Measurements from ENCODE around the gene HRH2. TPM values are rescaled to one million over a fixed set of nuclear protein-coding genes. Genes with fewer than 3 reads are reported as not detected.

Gene HRH2
- total and polyA plus RNA-seq, 2 donors (not counting 1 experiment from before 2014, with no cell fraction given): 0.46 TPM; not detected in 1

DNA sequence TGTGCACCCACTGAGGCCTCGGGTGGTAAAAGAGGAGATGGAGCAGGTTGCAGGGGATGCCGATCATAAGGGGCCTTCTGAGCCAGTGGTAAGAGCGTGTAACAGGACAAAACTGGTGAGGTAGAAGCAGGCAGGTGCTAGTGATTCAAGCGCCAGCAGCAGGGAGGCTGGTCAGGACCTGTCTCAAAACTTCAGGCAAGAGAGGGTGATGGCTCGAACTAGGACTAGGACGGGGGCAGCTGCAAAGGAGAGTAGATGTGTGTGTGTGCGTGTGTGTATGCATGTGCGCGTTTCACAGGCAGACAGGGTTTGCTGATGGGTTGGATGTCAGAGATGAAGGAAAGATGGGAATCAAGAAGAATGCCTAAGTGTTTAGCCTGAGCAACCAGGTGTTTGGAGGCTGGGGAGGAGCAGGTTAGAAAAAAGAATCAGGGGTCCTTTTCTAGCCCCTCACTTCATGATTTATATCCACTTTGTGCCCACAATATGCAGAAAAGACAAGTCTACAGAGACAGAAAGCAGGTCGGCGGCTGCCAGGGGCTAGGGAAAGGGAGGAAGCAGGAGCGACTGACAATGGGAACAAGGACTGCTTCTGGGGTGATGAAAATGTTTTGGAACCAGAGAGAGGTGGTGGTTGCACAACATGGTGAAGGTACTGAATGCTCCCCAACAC is 15.2 kb downstream of the HRH2 start:
- no peaks in the 10 kb centered on the region for H3K9me3 Mint-ChIP-seq (ENCODE audit: insufficient read depth)
- H3K79me2 ChIP-seq (ENCODE audit: control insufficient read depth, insufficient read depth, low read length): no peaks in the 10 kb centered on the region
- H3K4me2 ChIP-seq (replicated peaks; ENCODE audit: low read depth, low read length, poor library complexity, severe bottlenecking): no peak overlapping the region
- ChIA-PET POLR2A (no interaction called here), CTCF (no interaction called here)
- no peaks in the 10 kb centered on the region for H4K20me1 ChIP-seq (ENCODE audit: control insufficient read depth, insufficient read depth, low read length, poor library complexity, severe bottlenecking)
- no peaks in the 10 kb centered on the region for H3K9me3 ChIP-seq (ENCODE audit: control extremely low read depth in 1 of 3, control insufficient read depth in 2 of 3, insufficient read depth in 1 of 3, low read length in 2 of 3)
- no peaks in the 10 kb centered on the region for H3K4me1 Mint-ChIP-seq
- DNase-seq (no peak), ATAC-seq (ENCODE audit: low read depth) (no peak)
- H3K4me1 ChIP-seq (ENCODE audit: control insufficient read depth in 2 of 2, insufficient read depth in 2 of 2, low read length in 2 of 2): no peaks in the 10 kb centered on the region
- H3K27me3 ChIP-seq (replicated peaks in 1 of 4; ENCODE audit: control extremely low read depth in 1 of 4, control insufficient read depth in 3 of 4, insufficient read depth in 4 of 4, low read length in 3 of 4): no peaks in the 10 kb centered on the region
- no peak overlapping the region for H2AFZ ChIP-seq (ENCODE audit: insufficient read depth, low read depth, low read length, poor library complexity, severe bottlenecking)
- H3K27ac ChIP-seq (ENCODE audit: low read length in 2 of 2): no peak overlapping the region
- H3K9ac ChIP-seq (ENCODE audit: low read length): no peak overlapping the region
- intact Hi-C loops (cut with micrococcal nuclease): no loop called here
- peaks cover 22% of the 10 kb centered on the region for H3K27me3 Mint-ChIP-seq
- no peak for TF ChIP-seq EZH2 (IDR thresholded peaks at IDR 0.05; ENCODE audit: borderline replicate concordance, insufficient read depth, low read depth, low read length, poor library complexity, severe bottlenecking)
- TF ChIP-seq, protein P1, sequence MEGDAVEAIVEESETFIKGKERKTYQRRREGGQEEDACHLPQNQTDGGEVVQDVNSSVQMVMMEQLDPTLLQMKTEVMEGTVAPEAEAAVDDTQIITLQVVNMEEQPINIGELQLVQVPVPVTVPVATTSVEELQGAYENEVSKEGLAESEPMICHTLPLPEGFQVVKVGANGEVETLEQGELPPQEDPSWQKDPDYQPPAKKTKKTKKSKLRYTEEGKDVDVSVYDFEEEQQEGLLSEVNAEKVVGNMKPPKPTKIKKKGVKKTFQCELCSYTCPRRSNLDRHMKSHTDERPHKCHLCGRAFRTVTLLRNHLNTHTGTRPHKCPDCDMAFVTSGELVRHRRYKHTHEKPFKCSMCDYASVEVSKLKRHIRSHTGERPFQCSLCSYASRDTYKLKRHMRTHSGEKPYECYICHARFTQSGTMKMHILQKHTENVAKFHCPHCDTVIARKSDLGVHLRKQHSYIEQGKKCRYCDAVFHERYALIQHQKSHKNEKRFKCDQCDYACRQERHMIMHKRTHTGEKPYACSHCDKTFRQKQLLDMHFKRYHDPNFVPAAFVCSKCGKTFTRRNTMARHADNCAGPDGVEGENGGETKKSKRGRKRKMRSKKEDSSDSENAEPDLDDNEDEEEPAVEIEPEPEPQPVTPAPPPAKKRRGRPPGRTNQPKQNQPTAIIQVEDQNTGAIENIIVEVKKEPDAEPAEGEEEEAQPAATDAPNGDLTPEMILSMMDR (IDR thresholded peaks at IDR 0.05): no peak
- H3K4me3 Mint-ChIP-seq: no peak overlapping the region
- no peaks in the 10 kb centered on the region for H3K36me3 ChIP-seq (replicated peaks in 1 of 2; ENCODE audit: control extremely low read depth in 1 of 2, control insufficient read depth in 1 of 2, extremely low read depth in 1 of 2, insufficient read depth in 2 of 2, low read length in 1 of 2)
- WGBS (ENCODE audit: insufficient coverage): 93% methylated on average over 9 of the region's 12 CpGs
- no peak overlapping the region for H3K4me3 ChIP-seq (ENCODE audit: control extremely low read depth in 1 of 5, extremely low read depth in 1 of 5, insufficient read depth in 1 of 5, low read depth in 2 of 5, low read length in 4 of 5)
- no peak overlapping the region for H3K27ac Mint-ChIP-seq

- 92% methylated on average over 4 of the region's 5 CpGs for WGBS (ENCODE audit: insufficient coverage)
- H3K4me1 Mint-ChIP-seq: no peaks in the 10 kb centered on the region
Observed at GRCh38 chr5:175674731-175675346, 17.0 kb downstream of the HRH2 start.

More at GRCh38 chr5:175674731-175675346, 17.0 kb downstream of the HRH2 start:
- H3K4me2 ChIP-seq (replicated peaks; ENCODE audit: low read depth, low read length, poor library complexity, severe bottlenecking): no peak overlapping the region
- Mint-ChIP-seq H3K4me3 (no peak overlapping the region), H3K27ac (no peak overlapping the region), H3K27me3 (peaks cover 22% of the 10 kb centered on the region), H3K9me3 (ENCODE audit: insufficient read depth) (no peaks in the 10 kb centered on the region)
- no peak overlapping the region for H3K4me3 ChIP-seq (ENCODE audit: control extremely low read depth in 1 of 5, extremely low read depth in 1 of 5, insufficient read depth in 1 of 5, low read depth in 2 of 5, low read length in 4 of 5)
- POLR2A ChIA-PET: no interaction called here
- TF ChIP-seq, protein P1 (IDR thresholded peaks at IDR 0.05): no peak
- TF ChIP-seq EZH2 (IDR thresholded peaks at IDR 0.05; ENCODE audit: borderline replicate concordance, insufficient read depth, low read depth, low read length, poor library complexity, severe bottlenecking): no peak
- no peaks in the 10 kb centered on the region for H3K4me1 ChIP-seq (ENCODE audit: control insufficient read depth in 2 of 2, insufficient read depth in 2 of 2, low read length in 2 of 2)
- no peak overlapping the region for H3K27ac ChIP-seq (ENCODE audit: low read length in 2 of 2)
- ATAC-seq (ENCODE audit: low read depth) (no peak), DNase-seq (no peak)
- no peaks in the 10 kb centered on the region for H3K79me2 ChIP-seq (ENCODE audit: control insufficient read depth, insufficient read depth, low read length)
- no peak overlapping the region for H2AFZ ChIP-seq (ENCODE audit: insufficient read depth, low read depth, low read length, poor library complexity, severe bottlenecking)
- no peaks in the 10 kb centered on the region for H3K9me3 ChIP-seq (ENCODE audit: control extremely low read depth in 1 of 3, control insufficient read depth in 2 of 3, insufficient read depth in 1 of 3, low read length in 2 of 3)
- H3K36me3 ChIP-seq (replicated peaks in 1 of 2; ENCODE audit: control extremely low read depth in 1 of 2, control insufficient read depth in 1 of 2, extremely low read depth in 1 of 2, insufficient read depth in 2 of 2, low read length in 1 of 2): no peaks in the 10 kb centered on the region
- H3K27me3 ChIP-seq (replicated peaks in 1 of 4; ENCODE audit: control extremely low read depth in 1 of 4, control insufficient read depth in 3 of 4, insufficient read depth in 4 of 4, low read length in 3 of 4): no peaks in the 10 kb centered on the region
- intact Hi-C loops (cut with micrococcal nuclease): no loop called here
- CTCF ChIA-PET: no interaction called here
- no peak overlapping the region for H3K9ac ChIP-seq (ENCODE audit: low read length)
- no peaks in the 10 kb centered on the region for H4K20me1 ChIP-seq (ENCODE audit: control insufficient read depth, insufficient read depth, low read length, poor library complexity, severe bottlenecking)
